AG08396 (cell line): ENCODE results near the gene SPDEF.

Source experiments
- DNase-seq: peaks from one replicate; pipeline ENCODE4 v3.0.0; 2012; ENCODE audit warnings: low spot score, mixed read lengths

Gene SPDEF

GRCh38 chr6:34556031-34556471 is at the start of gene SPDEF:
Gene SPDEF (minus strand): TSS chr6:34556329. CDS start chr6:34544455, 11,874 bp downstream.
- peak; percentile 41 for DNase-seq

- no peak for DNase-seq
Observed at GRCh38 chr6:34603707-34604106, 47.6 kb upstream of the SPDEF start.

GRCh38 chr6:34602318-34603111 is 46.4 kb upstream of the SPDEF start:
- no peak for DNase-seq

- DNase-seq = no peak
Observed at GRCh38 chr6:34601706-34602105, 45.6 kb upstream of the SPDEF start.

GRCh38 chr6:34600796-34601195 is 44.7 kb upstream of the SPDEF start:
- DNase-seq = no peak

GRCh38 chr6:34600101-34600500 is 44.0 kb upstream of the SPDEF start:
- no peak for DNase-seq

- no peak for DNase-seq
Observed at GRCh38 chr6:34598712-34599111, 42.6 kb upstream of the SPDEF start.

- DNase-seq = no peak
Observed at GRCh38 chr6:34597605-34598353, 41.6 kb upstream of the SPDEF start.

GRCh38 chr6:34596798-34597197 is 40.7 kb upstream of the SPDEF start:
- DNase-seq = no peak

GRCh38 chr6:34595332-34596184 is 39.4 kb upstream of the SPDEF start:
- no peak for DNase-seq

GRCh38 chr6:34593701-34594100 is 37.6 kb upstream of the SPDEF start:
- DNase-seq = no peak

- no peak for DNase-seq
Observed at GRCh38 chr6:34592208-34592952, 36.3 kb upstream of the SPDEF start.

GRCh38 chr6:34589691-34590090 is 33.6 kb upstream of the SPDEF start:
- no peak for DNase-seq

- DNase-seq = no peak
Observed at GRCh38 chr6:34589140-34589539, 33.0 kb upstream of the SPDEF start.

GRCh38 chr6:34587851-34588250 is 31.7 kb upstream of the SPDEF start:
- no peak for DNase-seq

- no peak for DNase-seq
Observed at GRCh38 chr6:34587325-34587724, 31.2 kb upstream of the SPDEF start.

GRCh38 chr6:34586327-34587040 is 30.4 kb upstream of the SPDEF start:
- DNase-seq = no peak

GRCh38 chr6:34585512-34586061 is 29.5 kb upstream of the SPDEF start:
- DNase-seq = no peak

GRCh38 chr6:34585108-34585507 is 29.0 kb upstream of the SPDEF start:
- no peak for DNase-seq

GRCh38 chr6:34584694-34585093 is 28.6 kb upstream of the SPDEF start:
- DNase-seq = no peak
